GM10248 (cell line): ENCODE results near the gene GALNT6.

Experiments used
- CTCF ChIA-PET: fragments of 300-600 bp; sonication (Branson Sonifier 250); formaldehyde crosslinking; extraction: SDS; loops from one replicate; lab custom pipeline; 2021; ENCODE audit warnings: antibody characterized with exemption; lab: Yijun Ruan, JAX
- POLR2A ChIA-PET: fragments of 350-650 bp; sonication (Branson Sonifier 250); formaldehyde crosslinking; extraction: SDS; loops from one replicate; lab custom pipeline; 2020; ENCODE audit warnings: antibody characterized with exemption; lab: Yijun Ruan, JAX
- DNase-seq: peaks from one replicate; pipeline ENCODE4 v3.0.0; 2012; ENCODE audit errors: extremely low spot score
- CTCF ChIP-seq: IDR thresholded peaks from 2 replicates; pipeline ENCODE4 v1.5.1; 2012; ENCODE audit warnings: mild to moderate bottlenecking, low read depth; ENCODE audit errors: extremely low read depth, missing control alignments, control extremely low read depth

The GALNT6 gene

GRCh38 chr12:51407604-51408003 is 16.4 kb upstream of the GALNT6 start:
- no peak for TF ChIP-seq CTCF
- ChIA-PET POLR2A (no interaction called here), CTCF (interaction anchor here (3.2 kb wide), 1 partner anchor 12 kb away, joined by 22 read pairs; no protein-coding TSS in a partner anchor)
- DNase-seq = no peak

- POLR2A ChIA-PET = no interaction called here
- DNase-seq = no peak
- no peak for TF ChIP-seq CTCF
- CTCF ChIA-PET = no interaction called here
These were observed 15.7 kb upstream of the GALNT6 start for GRCh38 chr12:51406859-51407258.

DNA sequence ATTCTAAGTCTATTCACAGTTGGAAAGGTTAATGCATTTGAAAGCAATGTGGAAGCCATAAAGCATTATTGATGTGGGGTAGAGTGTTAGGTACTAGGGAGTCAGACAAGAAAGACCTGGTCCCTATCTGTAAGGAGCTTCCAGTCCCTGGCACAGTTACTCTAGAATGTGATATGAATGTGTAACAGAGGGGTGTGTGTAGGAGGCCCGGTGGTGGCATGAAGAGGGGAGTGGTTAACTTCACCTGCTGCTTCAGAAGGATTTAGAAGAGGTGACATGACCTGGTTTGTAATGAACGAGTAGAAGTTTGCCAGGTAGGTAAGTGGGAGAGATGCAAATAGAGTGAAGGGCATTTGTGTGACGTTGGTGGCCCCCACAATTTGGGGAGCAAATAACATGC is 15.1 kb upstream of the GALNT6 start:
- DNase-seq = no peak
- TF ChIP-seq CTCF = no peak
- POLR2A ChIA-PET = no interaction called here
- CTCF ChIA-PET = no interaction called here

- no peak for DNase-seq
- CTCF ChIA-PET = interaction anchor here (1.0 kb wide), 1 partner anchor 15 kb away, joined by 3 read pairs; no protein-coding TSS in a partner anchor
- TF ChIP-seq CTCF = no peak
- POLR2A ChIA-PET = no interaction called here
These were observed 14.6 kb upstream of the GALNT6 start for GRCh38 chr12:51405801-51406207.

DNA sequence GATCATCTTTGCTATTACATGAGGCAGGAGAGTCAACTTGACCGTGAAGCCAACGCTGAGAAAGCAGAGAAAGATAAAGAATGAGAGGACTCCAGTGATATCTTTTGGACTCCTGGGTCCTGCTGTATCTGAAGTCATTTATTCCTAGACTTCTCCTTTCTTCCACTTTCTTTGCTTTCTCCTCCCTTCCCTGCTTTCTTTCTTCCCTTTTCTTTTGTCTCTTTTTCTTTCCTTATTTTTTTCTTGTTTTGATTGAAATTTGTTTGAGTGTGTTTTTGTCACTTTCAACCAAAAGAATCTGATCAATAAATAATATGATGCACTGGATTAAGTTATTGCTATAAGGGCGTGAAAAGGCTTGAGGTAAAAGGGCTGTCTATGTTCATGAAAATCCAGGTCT is 13.4 kb upstream of the GALNT6 start:
- DNase-seq = no peak
- TF ChIP-seq CTCF = no peak
- ChIA-PET POLR2A (no interaction called here), CTCF (interaction anchor here (3.0 to 3.5 kb wide), 2 partner anchors 14 to 17 kb away, joined by 11 to 23 read pairs; no protein-coding TSS in a partner anchor)

DNA sequence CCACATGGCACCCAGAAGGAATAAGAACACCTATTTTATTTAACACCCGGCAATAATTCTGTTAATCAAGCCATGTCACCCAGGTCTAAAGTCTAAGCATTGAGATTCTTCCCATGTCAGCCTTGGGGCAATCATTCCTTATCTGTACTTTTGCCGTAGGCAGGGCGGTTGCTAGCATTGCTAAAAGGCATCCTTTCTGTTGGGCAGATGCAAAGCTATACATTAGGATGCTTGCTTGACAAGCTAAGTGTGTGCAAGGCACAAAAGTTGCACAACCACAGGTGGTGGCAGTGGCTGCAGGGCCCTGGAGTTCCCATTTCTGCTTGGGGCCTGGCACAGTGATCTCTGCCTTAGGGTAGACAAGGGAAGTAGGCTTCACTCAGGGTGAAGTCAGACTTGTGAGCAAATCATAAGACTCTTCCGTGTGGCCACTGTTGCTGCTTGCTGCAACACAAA is 12.5 kb upstream of the GALNT6 start:
- TF ChIP-seq CTCF = no peak
- no peak for DNase-seq
- ChIA-PET POLR2A (no interaction called here), CTCF (interaction anchor here (1.1 to 3.5 kb wide), 3 partner anchors 15 to 113 kb away, joined by 3 to 23 read pairs (median 11); no protein-coding TSS in a partner anchor)
